Measurements from ENCODE around the gene PBX1.

Gene PBX1

GRCh38 chr1:164712131-164713036 is 153.4 kb downstream of the PBX1 start:
- H3K4me1 Mint-ChIP-seq: no peaks in the 10 kb centered on the region
- H3K27me3 Mint-ChIP-seq: peaks cover 9% of the 10 kb centered on the region
- no peak overlapping the region for H3K4me3 Mint-ChIP-seq
- no peak overlapping the region for H3K27ac Mint-ChIP-seq (ENCODE audit: low read depth)
- peaks cover 5% of the 10 kb centered on the region for H3K9me3 Mint-ChIP-seq
- ATAC-seq (replicated peaks; ENCODE audit: extremely low read depth, poor library complexity, severe bottlenecking) (no peak), DNase-seq (ENCODE audit: low spot score in 2 of 2) (no peak)
- H3K36me3 Mint-ChIP-seq (ENCODE audit: insufficient read depth): no peaks in the 10 kb centered on the region

GRCh38 chr1:164713456-164714207 is 154.6 kb downstream of the PBX1 start:
- ATAC-seq (replicated peaks; ENCODE audit: extremely low read depth, poor library complexity, severe bottlenecking): no peak
- H3K27ac Mint-ChIP-seq (ENCODE audit: low read depth): no peak overlapping the region
- peaks cover 5% of the 10 kb centered on the region for H3K9me3 Mint-ChIP-seq
- H3K4me1 Mint-ChIP-seq: no peaks in the 10 kb centered on the region
- H3K4me3 Mint-ChIP-seq: no peak overlapping the region
- no peak for DNase-seq (ENCODE audit: low spot score in 2 of 2)
- no peaks in the 10 kb centered on the region for H3K36me3 Mint-ChIP-seq (ENCODE audit: insufficient read depth)
- H3K27me3 Mint-ChIP-seq: peaks cover 9% of the 10 kb centered on the region

GRCh38 chr1:164716992-164717703 is 158.2 kb downstream of the PBX1 start:
- Mint-ChIP-seq H3K27ac (ENCODE audit: low read depth) (no peak overlapping the region), H3K9me3 (peaks cover 5% of the 10 kb centered on the region), H3K4me1 (peaks cover 8% of the 10 kb centered on the region), H3K36me3 (ENCODE audit: insufficient read depth) (no peaks in the 10 kb centered on the region), H3K4me3 (no peak overlapping the region), H3K27me3 (peaks cover 8% of the 10 kb centered on the region)
- DNase-seq (ENCODE audit: low spot score in 2 of 2) (no peak), ATAC-seq (replicated peaks; ENCODE audit: extremely low read depth, poor library complexity, severe bottlenecking) (no peak)

- ATAC-seq (replicated peaks; ENCODE audit: extremely low read depth, poor library complexity, severe bottlenecking) (no peak), DNase-seq (ENCODE audit: low spot score in 2 of 2) (no peak)
- Mint-ChIP-seq H3K4me3 (no peak overlapping the region), H3K36me3 (ENCODE audit: insufficient read depth) (no peaks in the 10 kb centered on the region), H3K27me3 (no peaks in the 10 kb centered on the region), H3K4me1 (peaks cover 8% of the 10 kb centered on the region), H3K27ac (ENCODE audit: low read depth) (no peak overlapping the region), H3K9me3 (peaks cover 10% of the 10 kb centered on the region)
Observed at GRCh38 chr1:164718821-164719220, 159.8 kb downstream of the PBX1 start.

GRCh38 chr1:164719676-164720439 is 160.9 kb downstream of the PBX1 start:
- Mint-ChIP-seq H3K27ac (ENCODE audit: low read depth) (no peak overlapping the region), H3K4me1 (peaks cover 8% of the 10 kb centered on the region), H3K4me3 (no peak overlapping the region), H3K9me3 (peaks cover 10% of the 10 kb centered on the region), H3K36me3 (ENCODE audit: insufficient read depth) (no peaks in the 10 kb centered on the region), H3K27me3 (no peaks in the 10 kb centered on the region)
- no peak for ATAC-seq (replicated peaks; ENCODE audit: extremely low read depth, poor library complexity, severe bottlenecking)
- DNase-seq (ENCODE audit: low spot score in 2 of 2): no peak

GRCh38 chr1:164720440-164721227 is 161.7 kb downstream of the PBX1 start:
- H3K9me3 Mint-ChIP-seq: peaks cover 10% of the 10 kb centered on the region
- H3K4me3 Mint-ChIP-seq: no peak overlapping the region
- no peak for ATAC-seq (replicated peaks; ENCODE audit: extremely low read depth, poor library complexity, severe bottlenecking)
- no peaks in the 10 kb centered on the region for H3K36me3 Mint-ChIP-seq (ENCODE audit: insufficient read depth)
- no peak overlapping the region for H3K27ac Mint-ChIP-seq (ENCODE audit: low read depth)
- peaks cover 8% of the 10 kb centered on the region for H3K4me1 Mint-ChIP-seq
- no peaks in the 10 kb centered on the region for H3K27me3 Mint-ChIP-seq
- no peak for DNase-seq (ENCODE audit: low spot score in 2 of 2)

- ATAC-seq (replicated peaks; ENCODE audit: extremely low read depth, poor library complexity, severe bottlenecking) (no peak), DNase-seq (ENCODE audit: low spot score in 2 of 2) (no peak)
- Mint-ChIP-seq H3K27me3 (no peaks in the 10 kb centered on the region), H3K9me3 (peaks cover 10% of the 10 kb centered on the region), H3K4me1 (peaks cover 8% of the 10 kb centered on the region), H3K27ac (ENCODE audit: low read depth) (no peak overlapping the region), H3K36me3 (ENCODE audit: insufficient read depth) (no peaks in the 10 kb centered on the region), H3K4me3 (no peak overlapping the region)
Observed at GRCh38 chr1:164721228-164721496, 162.2 kb downstream of the PBX1 start.

GRCh38 chr1:164723296-164723798 is 164.4 kb downstream of the PBX1 start:
- ATAC-seq (replicated peaks; ENCODE audit: extremely low read depth, poor library complexity, severe bottlenecking): no peak
- no peak overlapping the region for H3K27ac Mint-ChIP-seq (ENCODE audit: low read depth)

GRCh38 chr1:164725401-164725800 is 166.4 kb downstream of the PBX1 start:
- peaks cover 8% of the 10 kb centered on the region for H3K4me1 Mint-ChIP-seq
- H3K9me3 Mint-ChIP-seq: peaks cover 5% of the 10 kb centered on the region
- no peak overlapping the region for H3K4me3 Mint-ChIP-seq
- no peak for DNase-seq (ENCODE audit: low spot score in 2 of 2)
- H3K27me3 Mint-ChIP-seq: no peaks in the 10 kb centered on the region
- H3K36me3 Mint-ChIP-seq (ENCODE audit: insufficient read depth): no peaks in the 10 kb centered on the region
- no peak for ATAC-seq (replicated peaks; ENCODE audit: extremely low read depth, poor library complexity, severe bottlenecking)
- H3K27ac Mint-ChIP-seq (ENCODE audit: low read depth): no peak overlapping the region

More at GRCh38 chr1:164723296-164723798, 164.4 kb downstream of the PBX1 start:
- no peak for DNase-seq (ENCODE audit: low spot score in 2 of 2)
- peaks cover 5% of the 10 kb centered on the region for H3K9me3 Mint-ChIP-seq
- no peaks in the 10 kb centered on the region for H3K36me3 Mint-ChIP-seq (ENCODE audit: insufficient read depth)
- no peaks in the 10 kb centered on the region for H3K27me3 Mint-ChIP-seq
- peaks cover 8% of the 10 kb centered on the region for H3K4me1 Mint-ChIP-seq
- no peak overlapping the region for H3K4me3 Mint-ChIP-seq

GRCh38 chr1:164726235-164726634 is 167.3 kb downstream of the PBX1 start:
- H3K4me3 Mint-ChIP-seq: no peak overlapping the region
- no peak overlapping the region for H3K27ac Mint-ChIP-seq (ENCODE audit: low read depth)
- peaks cover 5% of the 10 kb centered on the region for H3K9me3 Mint-ChIP-seq
- H3K4me1 Mint-ChIP-seq: peaks cover under 1% of the 10 kb centered on the region
- no peaks in the 10 kb centered on the region for H3K27me3 Mint-ChIP-seq
- no peak for ATAC-seq (replicated peaks; ENCODE audit: extremely low read depth, poor library complexity, severe bottlenecking)
- no peaks in the 10 kb centered on the region for H3K36me3 Mint-ChIP-seq (ENCODE audit: insufficient read depth)
- DNase-seq (ENCODE audit: low spot score in 2 of 2): no peak

GRCh38 chr1:164728719-164729118 is 169.7 kb downstream of the PBX1 start:
- Mint-ChIP-seq H3K4me3 (no peak overlapping the region), H3K9me3 (no peaks in the 10 kb centered on the region), H3K27ac (ENCODE audit: low read depth) (no peak overlapping the region), H3K36me3 (ENCODE audit: insufficient read depth) (no peaks in the 10 kb centered on the region), H3K27me3 (no peaks in the 10 kb centered on the region), H3K4me1 (no peaks in the 10 kb centered on the region)
- DNase-seq (ENCODE audit: low spot score in 2 of 2) (no peak), ATAC-seq (replicated peaks; ENCODE audit: extremely low read depth, poor library complexity, severe bottlenecking) (no peak)
